ENCODE data around the gene BAIAP2.

The BAIAP2 gene

DNA sequence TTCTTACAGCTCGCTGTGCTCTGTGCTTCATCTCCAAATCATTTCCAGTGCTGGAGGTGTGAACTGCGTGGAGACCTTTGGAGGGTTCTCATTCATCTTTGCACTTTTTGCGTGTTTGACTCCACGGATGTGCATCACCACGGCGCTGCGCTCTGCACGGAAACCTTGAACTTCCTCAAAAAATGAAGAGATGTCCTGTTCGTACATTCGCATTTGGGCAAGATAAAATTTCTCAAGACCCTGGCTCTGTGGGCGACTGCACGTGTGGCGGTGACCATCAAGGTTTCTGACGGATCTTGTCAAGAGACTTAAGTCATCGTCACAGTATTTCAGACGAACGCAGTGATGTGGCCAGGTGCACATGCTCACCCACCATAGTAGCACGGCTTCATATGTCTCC, 120.0 kb downstream of the BAIAP2 start:
- DNase-seq = no peak

DNA sequence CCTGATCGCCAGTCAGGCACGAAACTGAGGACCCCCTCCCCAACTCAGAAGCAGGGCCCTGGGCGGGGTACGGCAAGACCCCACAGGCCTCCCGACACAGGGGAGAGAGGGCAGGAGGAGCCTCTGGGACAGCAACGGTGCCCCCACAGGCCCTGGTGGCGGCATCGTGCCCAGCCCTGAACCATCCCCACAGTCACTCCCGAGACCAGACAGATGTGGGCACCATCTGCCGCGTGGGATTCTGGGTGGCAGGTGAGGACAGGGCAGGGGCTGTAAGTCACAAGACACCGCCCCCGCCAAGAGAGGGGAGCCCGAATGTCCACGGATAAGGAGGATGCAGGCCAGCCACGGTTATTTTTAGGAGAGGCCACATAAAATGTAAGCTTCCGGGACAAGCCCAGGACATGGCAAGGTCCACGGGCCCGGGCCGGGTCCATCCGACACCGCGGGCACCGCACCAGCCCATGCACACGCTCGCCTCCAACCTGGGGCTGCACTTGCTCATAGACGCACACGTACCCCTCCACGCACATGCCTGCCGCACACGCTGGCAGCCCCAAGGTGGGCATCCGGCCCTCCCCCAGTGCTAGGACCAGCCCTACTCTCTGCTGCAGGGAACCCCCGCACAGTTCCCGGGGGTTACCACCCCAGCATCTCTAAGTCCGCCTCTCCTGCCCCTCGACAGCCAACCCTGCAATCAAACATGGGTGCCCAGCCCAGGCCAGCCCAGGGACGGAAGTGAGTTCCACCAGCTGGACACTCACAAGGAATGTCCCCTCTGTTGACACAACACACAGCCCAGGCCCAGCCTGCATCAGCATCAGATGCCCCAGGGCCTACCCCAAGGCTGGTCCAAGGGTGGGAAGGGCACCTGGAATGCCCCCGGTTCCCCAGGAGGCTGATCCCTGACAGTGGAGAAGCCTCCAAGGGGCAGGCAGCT, 122.2 kb downstream of the BAIAP2 start:
- no peak for DNase-seq

- DNase-seq = no peak
These were observed 123.1 kb downstream of the BAIAP2 start for GRCh38 chr17:81157848-81158687.

GRCh38 chr17:81158688-81159590, 124.0 kb downstream of the BAIAP2 start:
- no peak for DNase-seq

DNA sequence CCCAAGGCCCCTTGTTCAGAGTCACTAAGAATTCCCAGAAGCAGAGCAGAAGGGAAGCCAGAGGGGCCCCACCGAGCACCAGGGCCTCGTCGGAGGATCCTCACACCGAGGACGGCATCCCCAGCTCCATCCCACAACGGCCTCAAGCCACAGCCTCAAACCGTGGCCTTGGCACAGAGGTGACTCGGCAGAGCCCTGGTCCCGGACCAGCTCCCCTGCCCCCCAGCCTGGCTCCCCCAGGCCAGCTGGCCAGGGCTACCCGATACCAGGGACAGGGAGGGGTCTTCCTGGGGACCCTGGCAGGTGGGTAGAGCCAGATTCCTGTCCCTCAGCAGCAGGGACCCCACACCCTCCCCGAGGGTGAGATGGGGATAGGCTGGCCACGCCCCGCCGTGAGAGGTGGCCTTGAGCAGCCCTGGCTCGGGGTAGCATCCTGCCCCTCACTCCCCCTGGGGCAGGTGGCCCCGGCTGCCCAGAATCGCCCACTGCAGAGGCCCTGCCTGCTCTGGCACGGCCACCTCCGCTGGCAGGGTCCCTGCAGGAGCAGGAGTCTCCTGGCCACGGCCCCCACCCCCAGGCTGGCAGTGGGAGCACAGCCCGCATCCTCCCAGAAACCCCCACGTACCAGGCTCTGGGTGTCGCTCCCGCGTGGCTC, 124.8 kb downstream of the BAIAP2 start:
- no peak for DNase-seq

DNA sequence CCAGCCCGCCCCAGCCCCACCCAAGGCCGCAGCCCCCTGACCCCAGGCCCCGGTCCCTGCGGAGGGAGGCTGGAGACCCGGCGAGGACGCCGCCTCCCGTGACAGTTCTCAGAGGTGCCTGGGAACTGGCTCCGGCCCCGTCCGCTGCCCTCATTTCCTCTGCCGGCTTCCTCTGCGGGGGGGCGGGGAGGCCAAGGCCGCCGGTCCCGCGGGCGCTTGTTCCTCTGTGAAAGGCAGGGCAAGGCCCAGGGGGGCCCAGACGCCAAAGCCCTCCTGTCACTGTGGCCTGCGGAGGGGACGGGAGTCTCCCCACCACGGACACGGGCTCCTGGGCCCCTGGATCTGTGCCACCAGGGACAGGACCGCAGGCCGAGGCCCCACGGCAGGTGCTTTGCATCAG, 125.4 kb downstream of the BAIAP2 start:
- peak in 14 of 56 donors; percentile 9 to 66 (median 41) for DNase-seq

DNA sequence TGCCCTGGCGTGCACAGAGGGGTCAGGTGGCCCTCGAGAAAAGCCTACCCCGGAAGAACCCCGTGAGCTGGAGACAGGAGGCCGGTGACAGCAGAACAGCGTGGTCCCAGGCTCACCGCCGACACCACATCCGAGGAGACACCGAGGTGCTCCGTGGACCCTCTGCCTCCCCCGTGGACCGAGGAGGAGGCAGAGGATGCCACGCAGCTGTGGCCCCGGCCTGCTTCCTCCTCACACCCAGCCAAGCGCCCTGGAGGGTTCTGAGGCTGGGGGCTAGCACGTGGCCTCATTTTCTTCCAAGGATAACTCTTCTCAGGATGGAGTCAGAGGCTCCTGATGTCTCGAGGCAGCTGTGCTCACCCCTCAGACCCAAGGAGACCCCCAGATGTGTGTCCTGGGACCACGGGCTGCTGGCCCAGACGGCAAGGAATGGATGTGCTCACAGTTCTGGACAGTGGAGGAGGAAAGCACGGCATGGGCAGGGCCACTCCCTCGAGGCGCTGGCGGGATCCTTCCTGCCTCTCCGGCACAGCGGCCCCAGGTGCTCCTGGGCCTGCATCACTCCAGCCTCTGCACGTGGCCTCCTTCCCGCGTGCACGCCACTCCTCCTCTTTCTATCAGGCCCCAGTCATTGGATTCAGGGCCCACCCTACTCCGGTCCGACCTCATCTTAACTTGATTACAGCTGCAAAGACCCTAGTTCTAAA, 125.9 kb downstream of the BAIAP2 start:
- no peak for DNase-seq

- no peak for DNase-seq
These were observed 126.6 kb downstream of the BAIAP2 start for GRCh38 chr17:81161536-81161935.

GRCh38 chr17:81161972-81162371, 127.0 kb downstream of the BAIAP2 start:
- DNase-seq = no peak

DNA sequence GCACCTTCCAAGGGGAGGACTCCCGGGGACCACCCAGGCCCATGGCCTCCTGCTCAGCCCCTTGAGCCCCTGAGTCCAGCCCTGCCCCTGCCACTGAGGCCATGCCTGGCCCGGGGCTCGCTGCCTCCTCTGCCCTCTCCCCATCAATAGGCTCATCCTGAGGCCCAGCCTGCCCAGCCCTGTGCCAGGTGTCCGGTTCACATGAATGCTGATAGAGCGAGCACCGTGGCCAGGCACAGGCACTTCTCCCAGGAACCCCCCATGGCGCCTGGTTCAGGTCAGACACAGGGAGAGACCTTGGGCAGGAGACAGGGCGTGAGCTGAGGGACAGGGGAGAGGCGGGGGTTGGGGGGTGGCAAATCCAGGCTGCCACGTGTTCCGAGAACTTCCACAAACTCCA, 127.5 kb downstream of the BAIAP2 start:
- no peak for DNase-seq

GRCh38 chr17:81163051-81163695, 128.2 kb downstream of the BAIAP2 start:
- DNase-seq = no peak

DNA sequence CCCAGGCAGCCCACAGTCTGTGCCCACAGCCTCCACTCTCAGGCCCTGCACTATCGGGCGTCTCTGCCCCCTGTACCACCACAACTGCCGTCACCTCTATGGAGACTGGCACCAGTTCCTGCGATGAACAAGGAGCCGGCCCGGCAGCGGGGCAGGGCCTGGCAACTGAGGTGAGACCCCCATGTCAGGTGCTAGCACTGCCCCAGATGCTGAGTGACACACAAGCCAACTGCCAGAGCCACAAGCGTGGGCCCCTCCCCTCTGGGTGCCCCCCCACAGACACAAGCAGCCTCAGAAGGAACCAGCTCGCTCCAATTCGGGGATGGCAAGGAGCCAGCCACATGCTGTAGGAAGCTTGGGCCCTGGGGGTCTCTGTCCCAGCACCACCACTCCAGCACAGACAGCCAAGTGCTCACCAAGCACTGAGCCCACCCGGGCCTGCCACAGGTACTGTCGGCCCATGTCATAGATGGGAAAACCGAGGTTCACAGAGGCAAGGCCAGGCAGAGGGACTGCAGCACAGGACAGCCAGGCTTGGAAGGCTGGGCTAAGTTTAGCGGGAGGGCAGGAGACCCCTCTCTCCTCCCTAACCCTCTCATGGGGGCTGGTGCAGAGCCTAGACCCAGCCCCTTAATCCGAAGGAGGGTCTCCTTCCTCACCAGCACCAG, 128.9 kb downstream of the BAIAP2 start:
- DNase-seq = peak in 2 of 56 donors; percentile 21 to 58

- DNase-seq = peak in 48 of 56 donors; percentile 27 to 83 (median 65)
These were observed 129.7 kb downstream of the BAIAP2 start for GRCh38 chr17:81164371-81165245.

GRCh38 chr17:81165246-81166032, 130.5 kb downstream of the BAIAP2 start, which contains the start of gene PVALEF:
TSS of gene PVALEF (plus strand) at chr17:81165507. CDS start at chr17:81181227, 15,720 bp downstream.
- DNase-seq = peak in 29 of 56 donors; percentile 23 to 77 (median 66)

DNA sequence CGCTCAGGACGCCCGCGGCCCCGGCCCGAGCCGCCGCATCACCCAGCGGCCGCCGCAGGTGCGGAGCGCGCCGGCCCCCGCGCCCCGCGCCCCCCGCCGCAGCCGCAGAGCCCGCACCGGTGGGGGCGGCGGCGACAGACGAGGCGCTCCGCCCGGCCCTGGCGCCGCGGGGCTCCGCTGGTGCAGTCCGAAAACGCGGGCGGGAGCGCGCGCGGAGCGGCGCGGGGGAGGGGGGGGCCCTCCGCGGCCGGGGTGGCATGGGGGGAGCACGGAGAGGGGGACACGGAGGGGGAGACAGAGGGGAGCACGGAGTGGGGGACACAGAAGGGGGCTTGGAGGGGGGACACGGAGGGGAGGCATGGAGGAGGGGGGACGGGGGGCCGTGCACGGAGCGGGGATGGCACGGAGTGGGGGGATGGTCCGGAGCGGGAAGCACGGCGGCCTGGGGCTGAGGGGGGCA, 131.1 kb downstream of the BAIAP2 start, which contains the start of gene AATK:
AATK (minus strand) TSS at position 189 of the 460 bp plus-strand sequence. CDS start 229 bp downstream, outside the sequence.
- peak in 5 of 56 donors; percentile 22 to 75 (median 50) for DNase-seq

All from amygdala (tissue), 56 donors.